NCI-H2171 (cell line): ENCODE measurements around the gene ZXDC.

Experiments
- DNase-seq: peaks from one replicate; lab custom pipeline; 2025; lab: John Stamatoyannopoulos, UW

ZXDC gene

DNA sequence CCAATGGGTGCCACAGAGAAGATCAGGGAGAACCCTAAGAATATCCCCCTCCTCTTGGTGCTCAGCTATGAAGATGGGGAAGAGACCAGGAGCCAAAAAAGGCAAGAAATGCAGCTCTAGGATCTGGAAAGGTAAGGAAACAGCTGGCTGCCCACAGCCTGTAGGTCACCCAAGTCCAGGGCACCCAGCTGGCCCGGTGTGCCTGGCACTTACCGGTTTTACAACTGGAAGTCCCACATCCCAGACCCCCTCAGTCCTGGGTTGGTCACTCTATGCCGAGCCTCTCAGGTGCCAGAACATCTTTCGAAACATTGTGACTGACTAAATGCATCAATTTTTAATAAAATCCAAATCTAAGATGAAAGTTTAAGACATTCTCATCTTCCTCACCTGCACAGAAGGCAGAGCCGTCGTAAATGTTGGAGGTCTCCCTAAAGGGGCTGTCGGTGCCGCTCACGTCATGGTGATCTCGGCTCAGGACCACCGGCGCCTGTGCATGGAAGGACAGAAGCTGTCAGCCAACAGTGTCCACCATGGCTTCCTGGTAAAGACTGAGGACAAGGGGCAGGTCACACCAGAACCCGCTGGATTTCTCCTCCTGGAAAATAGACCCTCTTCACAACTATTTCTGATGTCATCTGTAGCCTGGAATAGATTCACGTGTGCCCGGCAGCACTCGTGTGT lies 13.3 kb upstream of the ZXDC start:
- no peak for DNase-seq

DNA sequence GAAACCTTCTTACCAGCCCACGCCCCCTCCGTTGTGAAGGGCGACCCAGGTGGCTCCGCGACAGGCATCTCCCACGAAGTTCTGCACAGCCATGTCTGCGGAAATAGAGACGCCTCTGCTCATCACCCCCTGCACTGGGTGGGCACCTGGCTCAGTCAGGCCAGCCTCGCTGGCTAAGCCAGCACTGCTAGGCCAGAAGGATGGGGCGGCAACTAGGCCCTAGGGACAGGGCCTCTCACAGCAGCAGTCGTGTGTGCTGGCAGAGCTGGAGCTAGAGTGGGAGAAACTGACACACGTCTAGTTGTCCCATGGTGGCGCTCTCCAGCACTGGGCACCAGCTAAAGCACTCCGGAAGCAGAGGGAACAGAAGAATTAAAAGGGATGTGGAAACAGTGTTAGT lies 12.5 kb upstream of the ZXDC start:
- no peak for DNase-seq

DNA sequence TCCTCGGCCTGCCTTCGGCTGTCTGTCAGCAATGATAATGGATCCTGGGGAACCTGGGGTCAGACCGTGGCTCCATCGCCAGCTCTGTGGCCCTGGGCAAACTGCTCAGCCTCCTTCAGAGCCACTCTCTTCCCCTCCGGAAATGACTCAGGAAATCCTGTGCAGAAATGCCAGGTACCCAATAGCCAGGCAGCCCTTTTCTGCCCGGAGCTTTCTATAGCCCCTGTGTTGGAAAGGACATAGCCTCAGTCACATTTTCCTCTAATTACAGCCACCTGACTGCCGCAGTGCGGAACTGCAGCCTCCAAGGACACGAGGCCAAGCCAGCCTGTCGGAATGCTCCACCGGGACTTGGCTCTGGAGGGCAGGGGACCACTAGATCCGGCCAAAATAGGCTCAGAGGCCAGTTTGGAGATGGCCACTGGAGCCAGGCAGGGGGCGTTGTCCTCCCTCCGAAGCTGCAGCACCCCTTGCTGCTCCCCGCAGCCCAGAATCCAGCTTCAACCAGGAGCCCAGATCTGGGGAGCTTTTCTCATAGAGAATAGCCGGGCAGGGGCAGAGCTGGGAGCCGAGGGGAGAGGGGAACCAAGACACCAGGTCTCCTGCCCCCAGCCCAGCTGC lies 11.6 kb upstream of the ZXDC start:
- DNase-seq, result no peak

DNA sequence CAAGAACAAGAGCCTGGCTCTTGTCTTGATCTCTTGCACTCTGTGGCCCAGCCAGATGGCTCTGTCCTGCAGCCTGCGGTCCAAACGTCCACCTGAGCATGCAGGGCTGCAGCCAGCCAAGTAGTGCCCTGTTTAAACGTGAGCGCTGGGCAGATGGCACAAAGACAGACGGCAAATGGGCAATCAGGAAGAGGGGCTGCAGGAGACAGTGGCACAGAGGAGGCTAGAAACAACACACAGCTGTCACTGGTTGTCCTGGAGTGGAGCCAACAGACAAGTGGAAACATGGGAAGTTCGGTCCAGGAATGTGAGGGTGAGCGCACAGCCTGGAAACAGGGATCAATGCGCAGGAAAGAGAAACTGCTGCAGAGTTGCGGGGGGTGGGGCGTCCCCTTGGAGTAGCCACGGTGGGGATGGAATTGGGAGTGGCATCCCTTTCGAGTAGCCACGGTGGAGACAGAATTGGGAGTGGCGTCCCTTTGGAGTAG lies 10.7 kb upstream of the ZXDC start:
- peak; percentile 49 for DNase-seq

DNA sequence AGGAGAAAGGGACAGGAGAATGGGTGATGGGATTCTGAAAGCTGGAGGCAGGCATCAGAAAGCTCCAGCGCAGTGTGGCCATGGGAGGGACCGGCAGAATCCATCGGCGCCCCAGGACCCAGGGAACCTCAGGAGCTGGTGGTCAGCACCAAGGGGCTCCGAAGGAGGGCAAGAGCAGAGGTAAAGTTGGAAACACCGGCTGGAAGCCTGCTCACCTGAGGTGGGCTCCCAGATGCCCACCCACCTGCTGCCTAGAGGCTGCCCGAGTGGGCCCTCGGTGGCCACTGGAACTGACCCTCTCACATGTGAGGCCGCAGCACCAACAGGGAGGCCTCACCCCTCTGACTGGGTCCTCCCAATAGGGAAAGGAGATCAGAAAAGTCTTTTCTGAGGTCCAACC lies 10.3 kb upstream of the ZXDC start:
- DNase-seq, result no peak

DNA sequence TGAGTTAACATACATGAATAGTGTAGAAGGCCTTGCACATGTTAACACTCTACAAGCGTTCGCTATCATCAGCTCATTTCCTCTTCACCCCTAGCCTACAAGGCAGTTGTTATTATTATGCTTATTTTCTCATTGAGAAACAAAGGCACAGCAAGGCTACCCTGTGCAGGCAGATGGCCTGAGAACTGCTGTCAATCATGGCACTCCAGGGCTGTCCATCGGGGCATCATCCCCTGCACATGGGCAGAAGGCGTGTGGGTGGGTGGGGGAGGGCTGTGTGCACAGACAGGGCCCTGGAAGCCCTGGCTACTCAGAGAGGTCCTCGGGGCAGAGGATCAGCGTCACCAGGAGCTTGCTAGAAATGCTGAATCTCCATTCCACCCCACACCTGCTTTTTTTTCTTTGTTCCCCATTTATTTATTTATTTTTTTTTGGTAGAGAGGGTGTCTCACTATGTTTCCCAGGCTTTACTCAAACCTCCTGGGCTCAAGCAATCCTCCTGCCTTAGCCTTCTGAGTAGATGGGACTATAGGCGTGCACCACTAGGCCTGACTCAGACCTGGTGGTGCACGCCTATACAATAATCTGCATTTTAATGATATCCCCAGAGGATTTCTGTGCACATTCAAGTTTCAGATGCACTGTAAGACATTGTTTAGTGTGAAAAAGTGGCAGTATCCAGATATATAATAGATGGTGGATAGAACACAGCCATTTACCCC lies 9.6 kb upstream of the ZXDC start:
- no peak for DNase-seq

DNA sequence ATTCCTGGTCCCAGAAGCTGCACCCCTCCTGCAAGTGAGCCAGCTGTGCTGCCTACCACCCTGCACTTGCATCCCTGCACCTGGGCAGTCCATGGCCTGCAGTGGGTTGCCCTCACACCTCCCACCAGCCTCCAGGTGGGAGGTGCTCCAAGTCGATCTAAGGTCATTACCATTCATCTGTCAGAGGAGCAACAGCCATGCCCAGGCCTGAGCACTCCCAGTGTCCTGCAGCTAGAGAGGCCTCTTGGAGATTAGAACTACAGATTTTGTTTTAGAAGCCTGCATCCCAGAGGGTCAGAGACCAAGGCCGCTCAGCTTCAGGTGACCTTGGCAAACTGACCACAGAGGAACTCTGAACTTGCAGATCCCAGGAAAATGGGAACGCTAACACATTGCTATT lies 9.0 kb upstream of the ZXDC start:
- DNase-seq, result no peak

DNA sequence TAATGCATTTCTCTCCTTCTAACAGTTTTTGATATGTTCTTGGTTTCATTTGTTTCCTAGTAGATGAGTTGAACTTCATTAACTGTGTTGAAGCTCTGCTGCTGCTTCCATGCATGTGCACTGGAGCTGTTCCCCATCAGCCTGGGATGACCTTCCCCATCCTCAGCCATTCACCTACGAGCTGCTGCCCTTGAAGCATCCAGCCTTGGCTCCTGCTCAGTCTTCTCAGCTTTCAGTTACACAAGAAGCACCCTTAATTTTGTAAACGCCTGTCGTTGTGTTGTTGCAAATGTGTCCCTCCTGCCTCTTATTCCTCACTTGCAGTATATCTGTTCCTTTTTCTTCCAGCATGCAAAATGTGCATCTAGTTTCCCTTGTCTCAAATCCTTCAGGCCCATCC lies 8.5 kb upstream of the ZXDC start:
- DNase-seq, result no peak

DNA sequence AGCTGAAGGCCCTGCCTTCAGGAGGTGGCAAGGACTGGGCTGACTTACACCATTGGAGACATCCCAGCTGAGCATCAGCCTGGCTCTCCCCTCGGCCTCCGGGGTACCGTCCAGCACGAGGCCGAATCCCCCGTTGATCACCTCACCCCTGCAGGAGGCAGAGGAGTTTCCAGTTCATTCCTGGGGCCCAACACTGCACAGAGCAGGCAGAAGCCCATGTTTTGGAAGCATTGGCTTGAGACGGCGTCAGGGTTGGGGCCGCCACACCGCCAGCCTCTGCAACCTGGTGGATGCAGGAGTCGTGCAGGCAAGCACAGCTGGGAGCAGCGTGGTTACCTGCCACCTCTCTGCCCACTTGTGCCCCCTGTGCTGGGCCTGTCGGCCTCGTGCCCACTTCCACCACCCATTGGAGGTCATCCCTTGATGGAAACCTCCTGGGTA lies 7.7 kb upstream of the ZXDC start:
- DNase-seq, result no peak

DNA sequence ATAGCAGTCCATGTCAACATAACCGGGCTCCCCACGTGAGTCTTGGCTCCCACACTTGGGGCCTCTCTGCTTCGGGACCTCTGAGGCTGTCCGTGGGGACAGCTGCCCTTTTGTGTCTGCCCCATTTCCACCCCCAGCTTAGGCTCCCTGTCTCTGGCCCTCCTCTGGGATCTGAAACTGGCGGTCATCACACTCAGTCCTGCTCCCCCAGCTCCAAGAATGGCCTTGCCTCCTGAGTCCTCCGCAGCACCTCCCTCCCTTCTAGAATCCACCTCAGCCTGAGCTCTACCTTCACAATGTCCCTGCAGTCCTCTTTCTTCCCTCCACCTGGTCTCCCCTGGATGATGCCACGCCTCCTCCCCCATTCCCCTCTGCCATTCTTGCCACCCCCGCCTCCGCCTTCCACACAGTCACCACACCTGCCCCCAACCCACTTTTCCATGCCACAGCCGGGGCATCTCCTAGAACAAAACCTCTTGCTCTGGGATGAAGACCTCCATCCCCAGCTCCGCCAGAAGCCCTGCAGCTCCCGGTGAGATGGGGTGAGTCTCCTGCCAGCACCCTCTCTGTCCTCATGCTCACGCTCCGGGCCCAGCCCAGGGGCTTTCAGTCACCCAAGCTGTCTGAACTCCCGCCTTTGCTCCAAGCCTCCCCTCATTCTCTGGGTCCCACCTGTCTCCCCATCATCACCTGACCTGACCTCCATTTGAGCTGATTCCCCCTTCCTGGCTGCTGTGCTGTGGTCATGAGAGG lies 7.0 kb upstream of the ZXDC start:
- DNase-seq, result no peak

DNA sequence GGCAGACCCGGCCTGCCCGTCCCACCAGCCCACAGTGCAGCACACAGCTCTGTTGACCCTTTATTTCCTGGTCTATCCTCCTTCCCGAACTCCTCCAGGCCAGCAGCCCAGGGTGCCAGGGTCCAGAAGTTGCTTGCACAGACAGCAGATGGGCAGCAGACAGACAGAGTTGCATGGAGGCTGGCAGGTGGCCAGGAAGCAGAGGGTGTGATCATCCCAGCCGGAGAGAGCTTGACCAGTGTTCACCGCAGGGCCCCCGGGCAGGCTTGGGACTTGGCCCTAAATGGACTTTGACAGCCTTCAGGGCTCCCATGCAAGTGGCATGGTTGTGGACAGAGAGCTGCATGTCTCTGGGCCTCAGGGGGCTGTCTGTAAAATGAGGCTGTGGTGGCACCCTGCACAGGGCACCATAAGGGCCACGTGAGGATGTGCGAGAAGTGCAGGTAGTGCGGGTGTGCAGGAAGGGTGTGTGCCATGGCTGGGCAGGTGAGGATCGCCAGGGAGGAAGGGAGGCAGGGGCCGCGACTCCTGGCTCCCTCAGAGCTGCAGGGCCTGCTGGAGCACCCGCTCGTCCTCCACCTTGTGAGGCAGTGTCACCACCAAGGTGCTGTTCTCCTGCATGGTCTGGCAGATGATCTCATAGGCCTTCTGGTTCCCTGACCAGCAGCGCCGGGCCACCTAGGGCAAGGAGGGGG lies 6.3 kb upstream of the ZXDC start:
- no peak for DNase-seq

DNA sequence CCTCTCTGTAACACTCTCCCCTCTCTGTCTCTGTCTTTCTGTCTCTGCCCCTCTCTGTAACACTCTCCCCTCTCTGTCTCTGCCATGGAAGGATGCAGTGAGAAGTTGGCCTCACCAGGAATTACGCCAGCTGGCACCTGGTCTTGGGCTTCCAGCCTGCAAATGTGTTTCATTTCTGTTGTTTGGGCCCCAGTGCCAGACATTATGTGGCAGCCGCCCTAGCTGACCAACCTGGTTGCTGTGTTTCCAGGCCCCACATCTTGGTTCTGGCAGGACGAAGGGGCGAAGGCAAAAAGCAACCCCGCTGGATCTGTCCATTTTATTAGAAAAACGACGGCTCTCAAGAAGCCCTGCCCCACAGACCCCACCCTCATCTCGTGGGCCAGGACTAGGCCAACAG lies 5.2 kb upstream of the ZXDC start:
- DNase-seq, result no peak

DNA sequence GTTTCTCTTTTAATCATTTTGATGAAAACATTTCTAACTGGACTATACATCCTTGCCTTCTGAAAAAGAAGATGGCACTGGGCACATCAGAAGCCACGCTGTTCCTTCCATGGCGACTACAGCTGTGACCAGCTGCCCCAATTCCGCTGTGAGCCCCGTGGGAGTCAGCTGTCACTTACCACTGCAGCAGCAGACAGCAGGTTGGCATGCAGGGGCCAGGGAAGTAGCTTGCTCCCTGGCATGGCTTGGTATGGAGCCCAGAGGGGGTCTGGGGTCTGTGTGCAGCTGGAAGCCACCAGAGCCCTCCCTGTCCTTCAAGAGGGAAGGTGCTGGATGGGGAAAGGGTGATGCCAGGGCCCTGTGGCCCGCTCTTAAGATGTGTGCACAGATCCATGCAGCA lies 4.5 kb upstream of the ZXDC start:
- DNase-seq, result no peak

DNA sequence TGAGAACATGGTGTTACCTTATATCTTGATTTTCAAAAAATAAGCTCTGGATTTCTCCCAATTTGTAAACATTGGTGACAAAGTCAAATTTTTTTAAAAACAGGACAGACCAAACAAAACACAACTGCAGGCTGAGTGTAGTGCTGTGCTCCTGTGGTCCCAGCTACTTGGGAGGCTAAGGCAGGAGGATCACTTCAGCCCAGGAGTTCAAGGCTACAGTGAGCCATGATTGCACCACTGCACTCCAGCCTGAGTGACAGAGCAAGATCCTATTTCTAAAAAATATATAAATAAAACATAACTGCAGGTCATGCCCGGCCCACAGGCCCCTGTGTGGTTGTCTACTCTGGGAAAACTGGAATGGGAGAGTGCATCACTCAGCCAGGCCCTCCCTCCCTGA lies 4.0 kb upstream of the ZXDC start:
- DNase-seq, result no peak

DNA sequence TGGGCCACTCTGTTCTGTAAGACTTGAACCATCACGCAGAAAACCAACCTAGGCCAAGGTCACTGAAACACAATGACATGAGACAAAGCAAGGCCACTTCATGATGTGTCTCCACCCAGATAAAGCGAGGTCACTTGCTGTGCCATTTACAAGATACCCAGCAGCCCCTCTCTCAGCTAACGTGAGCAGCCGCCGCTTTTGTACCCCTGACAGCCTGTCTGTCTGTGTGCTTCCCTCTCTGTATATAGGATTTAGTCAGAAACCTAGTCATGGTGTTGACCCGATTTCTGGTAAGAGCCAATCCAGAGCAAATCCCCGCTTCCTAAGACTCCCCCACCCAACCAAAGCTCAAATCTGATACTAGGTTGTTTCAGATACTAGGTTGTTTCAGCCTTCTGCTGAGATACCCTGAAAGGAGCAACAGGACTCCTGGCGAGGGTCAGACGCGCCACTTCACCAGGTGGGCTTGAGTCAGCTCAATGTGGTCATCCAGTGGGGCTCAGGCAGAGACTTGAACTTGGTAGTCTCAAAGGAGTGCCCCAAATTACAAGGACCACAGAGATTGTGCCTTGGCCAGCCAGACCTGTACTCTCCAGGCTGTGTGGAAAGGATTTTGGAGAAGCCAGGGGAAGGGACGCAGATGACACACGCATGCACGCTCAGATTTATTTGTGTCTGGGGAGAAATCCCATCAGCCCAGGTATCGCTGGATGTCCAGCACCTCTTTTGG lies 3.1 kb upstream of the ZXDC start:
- DNase-seq, result no peak

DNA sequence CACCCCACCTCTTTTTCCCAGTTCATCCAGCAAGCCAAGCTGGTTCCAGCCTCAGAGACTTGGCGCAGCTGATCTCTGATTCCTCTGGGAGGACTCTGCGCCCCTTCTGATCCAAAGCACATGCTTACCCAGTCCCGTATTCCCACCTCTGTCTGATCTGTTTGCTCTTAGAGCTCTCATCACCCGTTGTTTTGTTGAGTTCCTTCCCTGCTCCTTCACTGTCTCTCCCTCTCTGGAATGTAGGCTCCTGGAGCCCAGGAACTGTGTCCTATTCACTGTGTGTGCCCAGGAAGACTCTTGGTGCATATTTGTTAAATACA lies 1.3 kb upstream of the ZXDC start:
- DNase-seq, result no peak

DNA sequence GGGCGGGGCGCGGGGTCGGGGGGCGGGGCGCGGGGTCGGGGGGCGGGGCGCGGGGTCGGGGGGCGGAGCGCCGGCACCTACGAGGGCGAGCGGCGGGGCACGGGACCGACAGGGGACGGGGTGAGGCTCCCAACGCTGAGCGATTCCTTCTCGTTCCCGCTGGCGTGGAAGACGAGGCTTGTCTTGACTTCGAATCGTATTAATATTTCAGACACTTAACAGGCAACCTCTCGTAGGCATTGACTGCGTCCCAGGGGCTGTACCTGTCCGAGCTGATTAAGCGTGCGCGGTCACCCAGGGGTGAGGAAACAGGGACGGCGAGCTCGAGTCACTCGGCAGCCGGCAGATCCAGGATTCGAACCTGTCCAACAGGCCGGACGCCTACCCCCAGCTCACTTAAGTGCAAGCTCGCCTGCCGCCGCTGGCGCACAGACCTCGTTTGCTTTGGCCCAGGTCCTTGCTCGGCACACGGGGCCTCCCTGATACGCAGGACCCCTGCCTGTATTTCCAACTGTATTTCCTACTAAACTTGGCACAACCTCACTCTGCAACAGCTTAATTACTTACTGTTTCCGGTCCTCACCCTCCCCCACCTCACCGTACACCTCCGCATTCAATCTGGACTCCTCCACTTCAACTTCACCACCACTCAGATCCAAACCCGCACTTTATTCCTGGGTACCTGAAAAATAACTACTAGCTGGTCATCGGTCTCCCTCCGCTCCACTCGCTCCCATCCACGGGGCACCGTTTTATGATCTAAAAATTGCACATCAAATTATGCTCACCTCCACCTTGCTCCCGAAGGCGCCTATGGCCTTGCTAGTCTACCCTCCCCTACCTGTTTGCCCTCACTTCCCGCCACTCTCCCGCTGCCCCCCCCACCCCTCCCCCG lies 722 bp upstream of the ZXDC start:
- peak; percentile 81 for DNase-seq

DNA sequence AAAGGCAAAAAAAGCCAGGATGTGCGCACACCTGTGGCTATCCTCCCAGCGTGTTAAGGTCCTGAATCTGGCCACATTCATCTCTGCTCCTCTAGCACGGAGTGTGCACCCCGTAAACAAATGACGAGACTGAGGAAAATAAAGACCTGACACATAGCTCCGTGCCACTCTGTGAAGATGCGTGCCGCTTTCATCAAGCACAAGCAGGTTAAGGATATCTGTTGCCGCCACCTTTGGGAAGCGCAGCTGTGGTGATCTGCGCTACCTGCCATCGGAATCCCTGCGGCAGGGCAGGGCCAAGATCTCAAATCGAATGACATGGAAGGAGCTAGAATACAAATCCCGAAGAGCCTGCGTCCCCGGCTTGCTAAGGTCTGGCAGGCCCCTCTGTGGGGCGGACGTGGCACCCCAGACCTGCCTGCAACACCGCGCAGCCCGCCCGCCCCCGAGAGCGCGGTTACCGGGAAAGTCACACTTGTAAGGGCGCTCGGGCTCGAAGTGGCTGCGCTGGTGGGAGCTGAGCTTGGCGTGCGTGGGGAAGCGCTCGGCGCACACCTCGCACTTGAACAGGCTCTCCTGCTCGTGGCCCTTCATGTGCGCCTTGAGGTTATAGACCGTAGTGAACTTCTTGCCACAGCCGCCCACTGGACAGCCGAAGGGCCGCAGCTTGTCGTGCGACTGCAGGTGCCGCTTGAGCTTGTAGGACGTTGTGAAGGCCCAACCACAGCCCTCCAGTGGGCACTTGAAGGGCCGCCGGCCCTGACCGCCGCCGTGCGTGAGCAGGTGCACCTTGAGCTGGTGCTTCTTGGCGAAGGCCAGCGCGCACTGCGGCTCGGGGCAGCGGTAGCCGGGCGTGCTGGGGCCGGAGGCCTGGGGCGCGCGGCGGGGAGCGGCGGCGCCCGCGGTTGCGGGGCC lies 936 bp downstream of the ZXDC start:
- no peak for DNase-seq
